GM21528 (cell line): Measurements from ENCODE around the gene KCNK17.

Experiments
- ATAC-seq: cut with Tn5 transposase; IDR thresholded peaks from one replicate; pipeline ENCODE4 v1.9.1; 2021; ENCODE audit warnings: mild to moderate bottlenecking, moderate library complexity; ENCODE audit not compliant: unreplicated experiment, low FRiP score

KCNK17 gene

DNA sequence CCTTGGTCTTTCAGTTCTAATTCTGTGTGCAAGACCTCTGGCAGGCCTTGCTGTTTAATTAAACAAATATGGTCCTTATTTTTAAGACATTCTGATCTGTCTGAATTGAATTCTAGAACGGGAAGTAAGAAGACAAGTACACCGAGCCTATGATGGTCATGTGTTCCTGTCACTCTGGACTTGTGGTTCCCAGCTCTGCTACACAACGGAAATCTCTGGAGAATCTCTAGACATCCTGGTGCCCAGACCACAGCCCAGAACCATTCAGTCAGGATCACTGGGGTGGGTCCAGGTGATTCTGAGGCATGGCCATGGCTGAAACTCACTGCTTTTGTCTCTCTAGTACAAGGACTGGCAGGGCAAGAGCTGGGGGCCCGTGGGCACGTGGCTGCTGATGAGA is 24.2 kb upstream of the KCNK17 start:
- no peak for ATAC-seq

DNA sequence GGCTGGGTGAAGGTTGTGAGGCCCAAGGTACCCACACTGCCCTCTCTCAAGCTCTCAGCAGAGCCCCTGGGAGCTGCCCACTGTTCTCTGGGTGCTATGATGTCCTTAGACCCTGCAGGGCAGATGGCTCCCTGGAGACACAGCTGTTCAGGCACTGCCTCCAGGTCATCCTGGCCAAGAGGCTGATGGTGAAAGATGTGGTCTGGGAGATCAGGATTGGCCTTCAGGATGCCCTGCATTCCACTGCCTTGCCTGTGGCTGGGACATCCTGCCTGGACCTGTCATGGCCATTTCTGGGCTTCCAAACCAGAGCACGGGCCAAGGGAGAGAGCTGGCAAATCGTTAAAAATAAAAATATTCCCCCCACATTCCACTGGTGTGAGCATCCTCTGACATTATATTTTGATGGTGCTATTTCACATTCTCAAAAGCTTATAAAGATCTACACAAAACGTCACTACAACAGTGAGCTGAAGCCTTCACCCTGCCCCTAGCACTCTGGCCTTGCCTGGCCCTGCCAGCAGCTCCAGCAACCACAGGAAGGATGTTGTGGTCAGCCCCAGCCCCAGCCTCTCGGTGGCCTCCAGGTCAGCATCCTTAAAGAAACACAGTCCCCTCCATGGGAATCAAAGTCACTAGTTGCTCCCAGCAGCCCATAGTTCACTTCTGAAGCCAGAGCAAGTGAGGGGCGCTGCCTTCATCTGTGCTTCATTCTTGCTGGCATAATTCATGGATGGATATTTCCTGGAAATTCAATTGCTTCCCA is 21.7 kb upstream of the KCNK17 start:
- no peak for ATAC-seq

DNA sequence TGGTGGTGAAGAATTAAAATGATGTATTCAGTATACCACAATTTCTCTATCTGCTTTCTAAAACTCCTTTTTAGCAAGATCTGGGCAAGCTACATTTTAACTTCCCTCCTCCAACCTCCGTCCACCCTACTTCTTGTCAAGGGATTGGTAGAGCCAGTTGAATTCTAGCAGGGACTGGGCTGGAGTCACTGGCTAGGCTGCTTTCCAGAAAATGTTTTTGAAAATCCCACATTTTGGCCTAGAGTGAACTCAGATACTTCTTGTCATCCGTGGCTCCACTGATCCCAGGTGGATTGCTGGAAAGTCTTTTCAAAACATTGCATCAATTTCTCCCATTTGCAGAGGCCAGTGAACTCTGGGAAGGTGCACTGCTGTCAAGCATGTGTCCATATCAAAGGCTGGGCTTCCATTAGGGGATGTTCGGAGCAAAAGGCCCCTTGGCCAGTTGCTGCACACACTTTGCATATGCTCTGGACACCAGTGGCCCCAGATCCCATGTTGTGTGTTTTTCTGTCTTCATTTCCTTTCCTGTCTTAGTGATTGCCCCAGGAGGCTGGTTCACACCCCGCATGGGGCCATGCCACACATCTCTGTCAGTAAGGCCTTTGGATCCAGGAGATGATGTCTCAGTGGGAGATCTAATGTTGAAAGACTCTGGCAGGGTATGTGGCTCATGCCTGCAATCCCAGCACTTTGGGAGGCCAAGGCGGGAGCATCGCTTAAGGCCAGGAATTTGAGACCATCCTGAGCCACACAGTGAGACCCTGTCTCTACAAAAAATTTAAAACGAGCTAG is 19.6 kb upstream of the KCNK17 start:
- ATAC-seq, result no peak

GRCh38 chr6:39330476-39330875 is 16.3 kb upstream of the KCNK17 start:
- ATAC-seq, result no peak

DNA sequence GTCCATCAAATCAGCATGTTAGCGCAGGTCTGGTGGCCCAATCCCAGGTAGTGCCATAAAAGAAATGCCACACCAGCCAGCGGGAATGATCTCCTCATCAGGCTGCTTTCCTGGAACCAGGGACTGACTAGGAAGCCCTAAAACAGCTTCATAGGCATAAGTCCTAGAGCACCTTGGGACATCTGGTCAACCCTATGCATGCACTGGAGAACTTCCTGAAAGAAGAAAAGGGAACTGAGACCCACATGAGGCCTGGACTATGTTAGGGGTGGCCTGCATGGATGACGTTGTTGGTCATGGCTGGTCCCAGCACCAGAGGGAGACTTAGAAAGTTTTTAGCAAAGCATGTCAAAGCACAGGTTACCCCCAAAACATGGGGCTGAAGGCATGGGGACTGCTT is 15.8 kb upstream of the KCNK17 start:
- no peak for ATAC-seq

DNA sequence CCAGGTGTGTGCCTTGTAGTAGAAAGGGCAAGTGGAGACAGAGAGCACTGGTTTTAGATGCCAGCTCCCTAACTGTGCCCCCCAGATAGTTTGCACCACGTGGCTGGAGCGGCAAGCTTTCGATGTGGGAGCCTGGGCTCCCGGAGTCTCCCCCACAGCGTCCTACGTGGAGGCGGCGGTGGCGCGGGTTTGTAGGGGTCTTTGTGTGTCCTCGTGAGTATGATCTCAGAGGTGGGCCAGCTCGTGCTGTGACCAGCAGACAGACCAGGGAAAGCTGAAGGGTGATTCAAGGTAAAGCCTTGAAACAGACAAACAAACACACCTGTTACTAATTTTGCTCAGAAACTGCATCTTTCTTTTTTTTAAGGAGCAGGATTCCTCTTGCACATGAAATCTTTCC is 13.8 kb upstream of the KCNK17 start:
- ATAC-seq, result no peak

GRCh38 chr6:39327507-39327906 is 13.3 kb upstream of the KCNK17 start:
- ATAC-seq, result no peak

DNA sequence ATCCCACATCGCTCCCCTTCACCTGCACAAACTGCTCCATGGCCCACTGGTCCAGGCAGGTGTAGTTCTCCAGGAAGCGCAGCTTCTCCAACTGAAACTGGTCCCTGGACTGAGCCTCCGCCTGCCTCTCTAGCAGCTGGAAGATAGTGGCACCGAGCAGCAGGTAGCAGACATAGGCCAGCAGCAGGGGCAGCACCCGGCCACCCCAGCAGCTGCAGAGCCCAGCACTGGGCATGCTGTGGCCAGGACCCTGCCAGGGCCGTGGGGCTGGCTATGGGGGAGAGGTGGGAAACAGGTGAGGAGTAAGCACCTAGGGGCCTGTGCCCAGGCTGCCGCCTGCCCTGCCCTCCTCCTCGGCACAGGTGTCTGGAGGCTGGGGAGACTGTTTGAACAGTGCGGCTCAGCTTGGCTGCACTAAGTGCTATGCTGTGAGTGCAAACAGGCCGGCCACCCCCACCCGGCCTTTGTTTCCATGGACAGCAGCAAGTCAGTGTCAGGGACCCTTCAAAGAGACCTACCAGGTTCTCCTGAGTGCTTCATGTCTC is 8.2 kb upstream of the KCNK17 start, which contains the start of gene KCNK16:
Gene KCNK16, minus strand, starts transcription at position 397 of the 545 bp plus-strand sequence. Its CDS starts 162 bp downstream, at position 235.
- ATAC-seq, result no peak

DNA sequence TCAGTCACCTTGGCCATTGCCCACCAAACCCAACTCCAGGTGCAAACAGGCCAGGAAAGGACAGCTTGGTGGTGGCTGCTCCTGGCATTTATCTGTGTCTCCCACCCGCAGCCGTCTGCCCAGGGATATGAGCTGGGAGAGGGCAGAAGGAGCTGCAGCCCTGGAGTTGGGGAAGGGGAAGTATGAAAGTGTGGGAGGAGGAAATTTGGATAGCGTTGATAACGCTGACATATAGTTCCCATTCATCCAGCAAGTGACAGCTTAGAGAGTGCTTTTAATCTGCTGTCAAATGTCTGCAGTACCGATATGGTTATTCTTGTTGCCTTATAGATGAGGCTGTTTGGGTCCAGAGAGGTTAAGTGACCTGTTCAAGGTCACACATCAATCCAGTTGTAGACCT is 7.5 kb upstream of the KCNK17 start:
- no peak for ATAC-seq

GRCh38 chr6:39320363-39320984 is 6.3 kb upstream of the KCNK17 start:
- no peak for ATAC-seq

DNA sequence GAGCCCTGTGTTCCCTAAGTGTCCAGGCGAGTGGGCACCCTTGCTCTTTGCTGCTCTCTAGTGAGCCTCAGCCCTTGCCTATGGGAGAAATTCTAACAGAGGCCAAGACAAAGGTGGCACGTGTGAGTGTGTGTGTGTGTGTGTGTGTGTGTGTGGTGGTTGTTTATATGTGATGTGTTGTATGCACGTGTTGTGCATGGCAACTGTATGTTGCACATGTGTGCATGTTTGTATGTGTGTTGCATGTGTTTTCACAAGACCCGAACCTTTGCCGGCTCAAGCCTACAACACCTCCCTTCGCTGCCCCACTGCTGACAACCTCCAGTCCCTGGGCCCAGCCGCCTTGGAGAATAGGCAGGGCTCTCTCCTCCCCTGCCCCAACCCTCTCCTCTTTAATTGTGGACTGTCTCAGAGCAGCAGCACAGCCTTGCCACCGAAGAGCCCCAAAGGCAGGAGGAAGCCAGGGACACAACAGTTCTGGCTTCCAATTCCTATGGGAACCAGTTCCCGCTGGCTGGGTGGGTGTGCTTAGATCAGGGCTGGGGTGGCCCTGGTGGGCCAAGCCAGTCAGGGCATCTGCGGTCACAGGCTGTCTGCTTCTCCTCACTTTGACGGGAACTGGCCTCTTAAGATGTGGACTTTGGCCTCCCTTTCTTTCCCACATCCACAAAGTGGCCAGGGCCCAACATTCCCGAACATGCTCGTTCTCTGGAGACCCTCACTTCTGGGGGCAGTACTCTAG is 5.6 kb upstream of the KCNK17 start:
- ATAC-seq, result no peak

DNA sequence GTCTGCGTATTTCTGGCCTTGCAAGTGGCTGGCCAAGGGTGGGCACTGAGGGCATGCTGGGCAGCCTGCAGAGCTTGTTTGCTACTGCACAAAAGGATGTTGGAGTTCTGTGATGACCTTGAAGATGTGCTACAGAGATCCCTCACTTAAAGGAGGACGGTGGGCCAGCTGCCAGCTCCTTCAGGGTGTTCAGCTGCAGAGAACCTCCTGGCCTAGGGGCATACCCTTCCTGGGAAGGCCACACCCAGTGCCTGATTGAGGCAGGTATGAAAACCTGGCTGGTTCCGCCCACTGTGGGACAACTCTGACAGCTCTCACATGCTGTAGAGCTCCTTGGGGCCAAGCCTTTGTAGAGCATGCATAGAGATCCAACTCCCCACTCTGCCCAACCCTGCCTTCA is 3.0 kb upstream of the KCNK17 start:
- no peak for ATAC-seq

DNA sequence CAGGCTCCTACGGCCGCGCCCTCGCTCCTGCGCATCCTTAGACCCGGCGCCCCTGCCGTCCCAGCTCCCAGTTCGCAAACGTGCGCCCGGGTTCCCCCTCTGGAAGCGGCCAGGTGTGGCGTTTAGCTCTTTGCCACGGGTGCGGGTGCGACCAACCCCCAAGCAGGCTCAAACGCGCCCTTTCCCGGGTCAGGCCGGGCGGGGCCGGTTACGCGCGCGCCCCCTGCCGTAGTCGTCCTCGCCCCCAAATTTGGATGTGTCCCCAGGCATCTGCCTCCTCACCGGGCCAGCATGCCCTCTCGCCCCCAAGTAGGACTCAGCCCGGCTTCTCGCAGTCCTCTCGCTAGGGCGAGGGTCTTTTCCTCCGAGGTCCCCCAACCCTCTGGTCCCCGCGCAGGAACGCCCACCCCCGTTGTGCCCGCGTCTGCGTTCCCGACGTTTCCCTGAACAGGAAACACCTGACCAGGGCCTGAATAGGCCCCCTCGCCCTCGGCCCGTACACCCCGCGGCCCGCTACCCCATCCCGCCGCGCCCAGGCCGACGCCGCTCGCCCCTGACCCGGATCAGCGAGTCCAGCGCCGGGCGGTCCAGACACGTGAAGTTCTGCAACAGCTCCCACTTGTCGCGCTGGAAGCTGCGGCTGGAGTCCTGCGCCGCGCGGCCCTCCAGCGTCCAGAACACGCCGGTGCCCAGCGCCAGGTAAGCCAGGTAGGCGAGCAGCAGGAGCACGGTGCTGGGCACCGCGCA is 520 bp downstream of the KCNK17 start:
- no peak for ATAC-seq

DNA sequence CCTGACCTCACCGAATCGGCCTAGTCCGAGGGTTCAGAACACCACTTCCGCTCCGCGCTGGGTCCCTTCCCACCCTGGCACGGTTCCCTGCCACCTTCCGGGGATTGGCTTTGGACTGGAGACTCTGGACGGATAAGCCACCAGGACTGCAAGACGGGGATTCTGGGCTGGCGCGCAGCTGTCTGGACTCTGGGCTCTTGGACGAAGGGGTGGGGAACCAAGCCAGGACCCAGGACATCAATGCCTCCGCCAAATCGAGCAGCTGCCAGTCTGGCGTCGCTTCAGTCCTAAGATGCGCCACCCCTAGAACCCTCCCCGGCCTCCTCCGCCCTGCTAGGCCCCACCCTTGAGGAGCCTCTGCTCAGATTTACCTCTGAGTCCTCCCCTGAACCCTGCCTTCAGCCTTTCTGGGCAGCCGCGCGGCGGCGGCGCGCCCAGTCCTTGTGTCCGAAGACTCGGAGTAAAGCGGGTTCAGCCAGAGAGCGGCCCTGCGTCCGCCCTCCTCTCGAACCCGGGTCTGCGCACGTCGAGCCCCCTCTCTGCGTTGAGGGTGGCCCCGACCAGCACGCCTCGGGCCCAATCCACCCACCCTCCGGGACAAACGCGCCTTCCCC is 1.2 kb downstream of the KCNK17 start:
- ATAC-seq, result no peak

DNA sequence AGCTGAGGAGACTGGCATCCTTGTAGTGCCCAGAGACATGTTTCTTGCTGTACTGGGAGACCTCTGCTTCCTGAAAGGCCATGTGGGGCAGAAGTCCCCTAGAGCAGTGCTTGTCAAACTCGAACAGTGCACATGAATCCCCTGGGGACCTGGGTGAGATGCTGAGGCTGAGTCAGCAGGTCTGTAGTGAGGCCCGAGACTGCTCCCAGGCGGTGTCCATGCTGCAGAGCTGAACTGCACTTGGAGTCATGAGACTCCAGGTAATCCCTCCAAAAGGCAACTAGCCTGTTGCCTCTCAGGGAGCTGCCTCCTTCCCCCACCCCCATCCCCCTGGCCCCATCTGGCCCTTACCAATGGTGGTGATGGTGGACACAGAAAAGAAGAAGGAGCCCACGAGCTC is 3.7 kb downstream of the KCNK17 start:
- ATAC-seq, result no peak

- ATAC-seq, result no peak
Measured at GRCh38 chr6:39309942-39310531, 4.2 kb downstream of the KCNK17 start.

- ATAC-seq, result no peak
Measured at GRCh38 chr6:39307462-39307861, 6.8 kb downstream of the KCNK17 start.

DNA sequence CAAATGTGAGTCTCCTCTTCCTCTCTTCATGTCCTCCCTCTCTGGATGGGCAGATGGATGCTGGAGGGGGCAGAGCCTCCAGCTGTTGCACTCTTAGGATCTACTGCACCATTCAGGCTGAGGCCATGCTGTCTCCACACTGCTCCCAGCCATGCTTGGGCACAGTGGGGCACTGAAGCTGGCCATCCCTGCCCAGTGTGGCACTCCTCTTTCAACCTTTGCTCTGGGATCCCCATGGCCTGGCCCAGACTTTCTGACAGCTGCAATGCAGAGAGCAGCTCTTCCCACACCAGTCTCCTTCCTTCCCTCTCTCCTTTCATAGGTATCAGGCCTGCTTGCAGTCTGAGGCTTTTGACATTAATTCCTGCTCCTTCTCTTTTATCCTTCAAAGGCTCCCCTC is 9.3 kb downstream of the KCNK17 start:
- no peak for ATAC-seq
